Hematopoietic multipotent progenitor cell treated with erythropoietin and hydrocortisone succinate and interleukin-3 and kit ligand, for 15 days (in vitro differentiated cells): ENCODE results near the gene GDF10.

ENCODE experiments used
- DNase-seq: peaks from one replicate; pipeline ENCODE4 v3.0.0-alpha.2; 2015; ENCODE audit warnings: low spot score

The GDF10 gene

GRCh38 chr10:47269294-47269693, 30.7 kb upstream of the GDF10 start:
- DNase-seq: no peak

- DNase-seq: no peak
These were observed 23.9 kb upstream of the GDF10 start for GRCh38 chr10:47276071-47276470.

- no peak for DNase-seq
These were observed 23.2 kb upstream of the GDF10 start for GRCh38 chr10:47276576-47277351.

- DNase-seq: no peak
These were observed 22.4 kb upstream of the GDF10 start for GRCh38 chr10:47277352-47278151.

- no peak for DNase-seq
These were observed 21.9 kb upstream of the GDF10 start for GRCh38 chr10:47278152-47278473.

- DNase-seq: no peak
These were observed 21.3 kb upstream of the GDF10 start for GRCh38 chr10:47278720-47279119.

GRCh38 chr10:47279276-47279675, 20.7 kb upstream of the GDF10 start:
- no peak for DNase-seq

- DNase-seq: no peak
These were observed 17.9 kb upstream of the GDF10 start for GRCh38 chr10:47282005-47282656.

- DNase-seq: no peak
These were observed 17.4 kb upstream of the GDF10 start for GRCh38 chr10:47282657-47283018.

GRCh38 chr10:47283101-47283630, 16.8 kb upstream of the GDF10 start:
- DNase-seq: no peak

GRCh38 chr10:47283848-47284247, 16.1 kb upstream of the GDF10 start:
- no peak for DNase-seq

- no peak for DNase-seq
These were observed 14.4 kb upstream of the GDF10 start for GRCh38 chr10:47285381-47286115.

- DNase-seq: no peak
These were observed 13.9 kb upstream of the GDF10 start for GRCh38 chr10:47286116-47286505.

- DNase-seq: no peak
These were observed 13.2 kb upstream of the GDF10 start for GRCh38 chr10:47286591-47287315.

- DNase-seq: no peak
These were observed 12.6 kb upstream of the GDF10 start for GRCh38 chr10:47287365-47287802.

- no peak for DNase-seq
These were observed 12.2 kb upstream of the GDF10 start for GRCh38 chr10:47287805-47288204.

- no peak for DNase-seq
These were observed 11.8 kb upstream of the GDF10 start for GRCh38 chr10:47288236-47288635.

- DNase-seq: no peak
These were observed 11.0 kb upstream of the GDF10 start for GRCh38 chr10:47288916-47289495.

- DNase-seq: no peak
These were observed 10.1 kb upstream of the GDF10 start for GRCh38 chr10:47289921-47290320.

- no peak for DNase-seq
These were observed 9.7 kb upstream of the GDF10 start for GRCh38 chr10:47290338-47290737.

- DNase-seq: no peak
These were observed 8.3 kb upstream of the GDF10 start for GRCh38 chr10:47291682-47292081.
